Measurements from ENCODE around the gene LSM10.

The LSM10 gene

DNA sequence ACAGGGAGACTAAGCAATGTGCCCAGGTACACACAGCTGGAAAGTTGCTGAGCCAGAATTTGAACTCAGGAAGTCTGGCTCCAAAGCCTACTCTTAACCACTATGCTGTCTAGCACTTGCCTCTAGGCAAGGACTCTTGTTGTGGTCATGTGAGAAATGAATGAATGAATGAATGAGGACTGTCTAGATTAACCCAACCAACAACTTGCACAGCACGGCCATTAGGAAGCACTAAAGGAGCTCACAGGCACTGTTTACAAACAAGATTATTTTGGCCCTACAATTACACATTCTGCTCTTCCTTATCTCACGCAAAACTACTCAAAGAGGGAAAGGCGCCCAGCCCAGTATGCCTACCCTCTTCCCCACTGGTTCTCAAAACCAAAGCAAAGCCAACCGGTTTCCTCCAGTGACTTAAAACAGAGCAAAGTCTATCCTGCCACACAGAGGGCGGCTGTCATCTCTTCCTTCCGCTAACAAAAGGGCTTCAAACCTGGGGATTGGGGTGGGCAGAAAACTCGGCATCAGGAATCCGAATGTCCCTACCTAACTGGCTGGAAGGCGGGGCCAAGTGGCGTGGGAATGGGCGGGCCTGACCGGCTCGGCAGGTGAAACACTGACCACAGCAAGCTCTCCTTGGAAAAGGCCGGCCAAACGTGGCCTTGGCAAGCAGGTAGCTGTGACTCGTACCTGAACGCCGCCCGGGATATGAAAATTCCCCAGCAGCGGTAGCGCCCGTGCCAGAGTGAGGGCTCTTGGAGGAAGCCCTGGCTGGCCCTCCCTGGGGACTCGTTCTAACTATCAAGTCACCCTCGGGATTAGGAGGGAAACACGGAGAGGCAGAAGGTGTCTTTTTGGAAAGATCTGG lies 12.9 kb downstream of the LSM10 start:
- H3K4me3 ChIP-seq (ENCODE audit: low read length, poor library complexity, severe bottlenecking) = peak overlapping the region; percentile 96
- H3K79me2 ChIP-seq (ENCODE audit: insufficient read depth, low read length) = peaks cover 56% of the 10 kb centered on the region
- H3K36me3 ChIP-seq (ENCODE audit: insufficient read depth, low read length) = no peaks in the 10 kb centered on the region
- peak overlapping the region; percentile 83 for H2AFZ ChIP-seq (ENCODE audit: low read length)
- H3K4me1 ChIP-seq (ENCODE audit: insufficient read depth, low read length, poor library complexity, severe bottlenecking) = peaks cover 45% of the 10 kb centered on the region
- H3K4me2 ChIP-seq (ENCODE audit: low read depth, low read length, poor library complexity, severe bottlenecking) = peak overlapping the region; percentile 91
- H3K27me3 ChIP-seq (ENCODE audit: insufficient read depth, low read length, poor library complexity, severe bottlenecking) = no peaks in the 10 kb centered on the region
- peaks cover 4% of the 10 kb centered on the region for H4K20me1 ChIP-seq (ENCODE audit: insufficient read depth, low read length, poor library complexity, severe bottlenecking)
- no peak for TF ChIP-seq CTCF (conservative IDR thresholded peaks at IDR 0.05; ENCODE audit: low read length)
- TF ChIP-seq EZH2phosphoT487 (IDR thresholded peaks at IDR 0.05; ENCODE audit: borderline replicate concordance) = no peak
- H3K9me3 ChIP-seq (ENCODE audit: insufficient read depth, low read depth, low read length) = no peaks in the 10 kb centered on the region
- H3K9me2 ChIP-seq (replicated peaks; ENCODE audit: low read depth, low read length) = no peaks in the 10 kb centered on the region
- peaks cover 3% of the 10 kb centered on the region; the same call in 1 of the 2 replicates for H3F3A ChIP-seq (ENCODE audit: low read depth)
- H3K9ac ChIP-seq (ENCODE audit: low read depth, low read length, poor library complexity, severe bottlenecking) = peak overlapping the region; percentile 81

GRCh38 chr1:36383240-36383639 lies 14.5 kb downstream of the LSM10 start:
- peak overlapping the region; percentile 81 for H3K9ac ChIP-seq (ENCODE audit: low read depth, low read length, poor library complexity, severe bottlenecking)
- peak overlapping the region; percentile 91 for H3K4me2 ChIP-seq (ENCODE audit: low read depth, low read length, poor library complexity, severe bottlenecking)
- peaks cover 68% of the 10 kb centered on the region for H3K79me2 ChIP-seq (ENCODE audit: insufficient read depth, low read length)
- no peak overlapping the region for H2AFZ ChIP-seq (ENCODE audit: low read length)
- peak overlapping the region; percentile 96 for H3K4me3 ChIP-seq (ENCODE audit: low read length, poor library complexity, severe bottlenecking)
- no peaks in the 10 kb centered on the region for H3K36me3 ChIP-seq (ENCODE audit: insufficient read depth, low read length)
- H3K9me2 ChIP-seq (replicated peaks; ENCODE audit: low read depth, low read length) = no peaks in the 10 kb centered on the region
- H3K4me1 ChIP-seq (ENCODE audit: insufficient read depth, low read length, poor library complexity, severe bottlenecking) = peaks cover 45% of the 10 kb centered on the region
- peaks cover 3% of the 10 kb centered on the region; the same call in 1 of the 2 replicates for H3F3A ChIP-seq (ENCODE audit: low read depth)
- H3K9me3 ChIP-seq (ENCODE audit: insufficient read depth, low read depth, low read length) = no peaks in the 10 kb centered on the region
- peaks cover 4% of the 10 kb centered on the region for H4K20me1 ChIP-seq (ENCODE audit: insufficient read depth, low read length, poor library complexity, severe bottlenecking)
- no peaks in the 10 kb centered on the region for H3K27me3 ChIP-seq (ENCODE audit: insufficient read depth, low read length, poor library complexity, severe bottlenecking)
- no peak for TF ChIP-seq EZH2phosphoT487 (IDR thresholded peaks at IDR 0.05; ENCODE audit: borderline replicate concordance)
- TF ChIP-seq CTCF (conservative IDR thresholded peaks at IDR 0.05; ENCODE audit: low read length) = no peak

GRCh38 chr1:36382669-36383068 lies 15.0 kb downstream of the LSM10 start:
- H3K79me2 ChIP-seq (ENCODE audit: insufficient read depth, low read length) = peaks cover 74% of the 10 kb centered on the region
- H3K4me1 ChIP-seq (ENCODE audit: insufficient read depth, low read length, poor library complexity, severe bottlenecking) = peaks cover 50% of the 10 kb centered on the region
- H4K20me1 ChIP-seq (ENCODE audit: insufficient read depth, low read length, poor library complexity, severe bottlenecking) = peaks cover 4% of the 10 kb centered on the region
- H3K9me2 ChIP-seq (replicated peaks; ENCODE audit: low read depth, low read length) = no peaks in the 10 kb centered on the region
- no peaks in the 10 kb centered on the region for H3K9me3 ChIP-seq (ENCODE audit: insufficient read depth, low read depth, low read length)
- H3K4me3 ChIP-seq (ENCODE audit: low read length, poor library complexity, severe bottlenecking) = no peak overlapping the region
- H2AFZ ChIP-seq (ENCODE audit: low read length) = no peak overlapping the region
- H3K9ac ChIP-seq (ENCODE audit: low read depth, low read length, poor library complexity, severe bottlenecking) = no peak overlapping the region
- TF ChIP-seq CTCF (conservative IDR thresholded peaks at IDR 0.05; ENCODE audit: low read length) (no peak), EZH2phosphoT487 (IDR thresholded peaks at IDR 0.05; ENCODE audit: borderline replicate concordance) (no peak)
- H3K27me3 ChIP-seq (ENCODE audit: insufficient read depth, low read length, poor library complexity, severe bottlenecking) = no peaks in the 10 kb centered on the region
- H3F3A ChIP-seq (ENCODE audit: low read depth) = peaks cover 3% of the 10 kb centered on the region; the same call in 1 of the 2 replicates
- no peaks in the 10 kb centered on the region for H3K36me3 ChIP-seq (ENCODE audit: insufficient read depth, low read length)
- H3K4me2 ChIP-seq (ENCODE audit: low read depth, low read length, poor library complexity, severe bottlenecking) = peak overlapping the region; percentile 91

All from Loucy (cell line).